GM23338 (cell line): Measurements from ENCODE around the gene PPP1R14B. TPM values are rescaled to one million over a fixed set of nuclear protein-coding genes. Genes with fewer than 3 reads are reported as not detected.

ENCODE experiments used
- ATAC-seq: fragments of 200-7000 bp; cut with Tn5 transposase; 3 replicates; pipeline ENCODE4 v1.9.1; 2020
- DNase-seq: peaks from one replicate; pipeline ENCODE4 v3.0.0-alpha.2; 2015; ENCODE audit warnings: low spot score
- H2AFZ ChIP-seq: fragments of 200-600 bp; sonication (generic); 2 replicates; pipeline ENCODE4 v1.8.0; 2016; ENCODE audit warnings: antibody characterized with exemption, mild to moderate bottlenecking, moderate library complexity
- H3F3A ChIP-seq: fragments of 200-600 bp; sonication (generic); replicated peaks from 2 replicates; pipeline ENCODE4 v1.8.0; 2017; ENCODE audit warnings: antibody characterized with exemption, mixed run types, low read depth
- H3K27ac ChIP-seq: fragments of 200-600 bp; sonication (generic); 2 replicates; pipeline ENCODE4 v1.6.1; 2016; ENCODE audit warnings: low read depth
- H3K27me3 ChIP-seq: fragments of 200-600 bp; sonication (generic); 2 replicates; pipeline ENCODE4 v1.8.0; 2016; ENCODE audit warnings: mild to moderate bottlenecking, mixed run types, moderate library complexity; ENCODE audit not compliant: insufficient read depth
- H3K36me3 ChIP-seq: fragments of 200-600 bp; sonication (generic); 2 replicates; pipeline ENCODE4 v1.8.0; 2016; ENCODE audit warnings: mild to moderate bottlenecking; ENCODE audit not compliant: insufficient read depth
- H3K4me1 ChIP-seq: fragments of 200-600 bp; sonication (generic); 2 replicates; pipeline ENCODE4 v1.8.0; 2016; ENCODE audit warnings: mild to moderate bottlenecking, moderate library complexity; ENCODE audit not compliant: insufficient read depth
- H3K4me2 ChIP-seq: fragments of 200-600 bp; sonication (generic); 2 replicates; pipeline ENCODE4 v1.7.1; 2017; ENCODE audit warnings: mixed run types
- H3K4me3 ChIP-seq: fragments of 200-600 bp; sonication (generic); 2 replicates; pipeline ENCODE4 v1.6.1; 2016; ENCODE audit warnings: mixed run types
- H3K79me2 ChIP-seq: fragments of 200-600 bp; sonication (generic); replicated peaks from 2 replicates; pipeline ENCODE4 v1.8.0; 2017; ENCODE audit warnings: mild to moderate bottlenecking; ENCODE audit not compliant: insufficient read depth
- H3K9me2 ChIP-seq: fragments of 200-600 bp; sonication (generic); 2 replicates; pipeline ENCODE4 v1.8.0; 2017; ENCODE audit not compliant: insufficient read depth
- H4K20me1 ChIP-seq: fragments of 200-600 bp; sonication (generic); replicated peaks from 2 replicates; pipeline ENCODE4 v1.8.0; 2017; ENCODE audit warnings: mild to moderate bottlenecking; ENCODE audit not compliant: insufficient read depth
- H3K27ac Mint-ChIP-seq: 2 replicates; pipeline ENCODE4 v1.8.0; 2020; ENCODE audit warnings: inconsistent platforms, mild to moderate bottlenecking, moderate library complexity, mixed read lengths
- H3K27me3 Mint-ChIP-seq: 3 replicates; pipeline ENCODE4 v1.8.0; 2022; ENCODE audit warnings: low read depth, mild to moderate bottlenecking, moderate library complexity, mixed read lengths, inconsistent platforms; ENCODE audit not compliant: insufficient read depth, poor library complexity
- H3K36me3 Mint-ChIP-seq: 3 replicates; pipeline ENCODE4 v1.8.0; 2021; ENCODE audit warnings: low read depth, mild to moderate bottlenecking, inconsistent platforms, moderate library complexity, mixed read lengths
- H3K4me1 Mint-ChIP-seq: 3 replicates; pipeline ENCODE4 v1.8.0; 2020; ENCODE audit warnings: mild to moderate bottlenecking, inconsistent platforms, mixed read lengths
- H3K4me3 Mint-ChIP-seq: 3 replicates; pipeline ENCODE4 v1.8.0; 2021; ENCODE audit warnings: moderate library complexity, mild to moderate bottlenecking, inconsistent platforms, mixed read lengths
- H3K9me3 Mint-ChIP-seq: 3 replicates; pipeline ENCODE4 v1.8.0; 2020; ENCODE audit warnings: moderate library complexity, mild to moderate bottlenecking, inconsistent platforms, mixed read lengths
- CREB1 ChIP-seq: fragments of 250-450 bp; sonication (Bioruptor Pico); IDR thresholded peaks from 2 replicates; pipeline ENCODE4 v1.5.0; 2020; ENCODE audit warnings: low read depth, mild to moderate bottlenecking, moderate library complexity
- CTCF ChIP-seq, 2 experiments: fragments of 200-600 bp in 1 of 2; sonication (generic) in 1 of 2; conservative IDR thresholded peaks; 2 replicates each; pipeline versions ENCODE4 v1.5.1 to v1.6.1; 2016 to 2017; ENCODE audit warnings: antibody characterized with exemption in 2 of 2, low read depth in 2 of 2, mild to moderate bottlenecking in 2 of 2, moderate library complexity in 1 of 2
- ETS1 ChIP-seq: IDR thresholded peaks from 2 replicates; pipeline ENCODE4 v1.6.1; 2016; ENCODE audit warnings: antibody characterized with exemption
- EZH2phosphoT487 ChIP-seq: fragments of 200-600 bp; sonication (generic); IDR thresholded peaks from one replicate; pipeline ENCODE4 v1.8.1; 2018; ENCODE audit warnings: antibody characterized with exemption; ENCODE audit not compliant: unreplicated experiment
- JUNB ChIP-seq: IDR thresholded peaks from one replicate; pipeline ENCODE4 v1.6.1; 2016; ENCODE audit warnings: antibody characterized with exemption; ENCODE audit not compliant: unreplicated experiment
- NANOG ChIP-seq: IDR thresholded peaks from 2 replicates; pipeline ENCODE4 v1.6.1; 2016; ENCODE audit warnings: antibody characterized with exemption, borderline replicate concordance
- POLR2AphosphoS5 ChIP-seq: IDR thresholded peaks from 2 replicates; pipeline ENCODE4 v1.6.1; 2016; ENCODE audit warnings: antibody characterized with exemption, low read depth
- REST ChIP-seq: IDR thresholded peaks from one replicate; pipeline ENCODE4 v1.6.1; 2018; ENCODE audit warnings: antibody characterized with exemption; ENCODE audit not compliant: unreplicated experiment
- STAT1 ChIP-seq: IDR thresholded peaks from one replicate; pipeline ENCODE4 v1.6.1; 2016; ENCODE audit warnings: antibody characterized with exemption; ENCODE audit not compliant: unreplicated experiment
- ZNF114 ChIP-seq: fragments of 250-450 bp; sonication (Bioruptor Pico); IDR thresholded peaks from 2 replicates; pipeline ENCODE4 v1.5.0; 2020; ENCODE audit warnings: mild to moderate bottlenecking, moderate library complexity
- polyA plus RNA-seq: library from polyadenylated mRNA; unstranded; fragments of >200 nt; fragmentation: Nextera tagmentation; extraction: Ambion mirVana; gene quantifications from 2 replicates; pipeline ENCODE4 v1.2.1, GENCODE V29; 2016
- total RNA-seq: library from RNA; depleted of rRNA; stranded (reverse); fragments of >200 nt; shearing (Covaris generic); gene quantifications from 2 replicates; pipeline ENCODE4 v1.2.3, GENCODE V29; 2014

The PPP1R14B gene
- total and polyA plus RNA-seq, 2 experiments from 2014 or later = 250 to 315 TPM

- TF ChIP-seq CTCF (conservative IDR thresholded peaks at IDR 0.05; ENCODE audit: low read depth in 2 of 2) (no peak), STAT1 (no peak), ZNF114 (CRISPR knock-in tag) (no peak)
Observed at GRCh38 chr11:64264371-64264852, 17.7 kb upstream of the PPP1R14B start (continued).

- 0 out of 2 replicates have a peak, but pooled peaks cover 4% of the 10 kb centered on the region for H4K20me1 ChIP-seq
- peaks cover 6% of the 10 kb centered on the region for H3K36me3 ChIP-seq
- 0 out of 2 replicates have a peak overlapping the region, but pooled peaks have one; percentile 32 for H3K27ac ChIP-seq
- H3K9me3 Mint-ChIP-seq = no peaks in the 10 kb centered on the region; the same call in 2 of the 3 replicates
- H3K27me3 ChIP-seq = no peaks in the 10 kb centered on the region
- no peak overlapping the region for H3K27ac Mint-ChIP-seq
- H3K4me3 Mint-ChIP-seq = no peak overlapping the region
- ATAC-seq (no peak), DNase-seq (no peak)
- 0 out of 2 replicates have a peak, but pooled peaks cover 8% of the 10 kb centered on the region for H3K4me1 ChIP-seq
- no peak overlapping the region for H3K4me2 ChIP-seq
- no peak overlapping the region for H2AFZ ChIP-seq
- H3K79me2 ChIP-seq = no peaks in the 10 kb centered on the region
- H3K27me3 Mint-ChIP-seq = peaks cover 10% of the 10 kb centered on the region
- peaks cover 17% of the 10 kb centered on the region for H3K4me1 Mint-ChIP-seq
- no peak overlapping the region for H3K4me3 ChIP-seq
- peaks cover 12% of the 10 kb centered on the region; the same call in 1 of the 2 replicates for H3F3A ChIP-seq
- peaks cover 72% of the 10 kb centered on the region for H3K36me3 Mint-ChIP-seq
- H3K9me2 ChIP-seq = no peaks in the 10 kb centered on the region
- no peak for TF ChIP-seq POLR2AphosphoS5
- TF ChIP-seq ETS1 = no peak
- no peak for TF ChIP-seq REST
- TF ChIP-seq CREB1 (CRISPR knock-in tag) = no peak
- no peak for TF ChIP-seq JUNB
- TF ChIP-seq EZH2phosphoT487 = no peak
- no peak for TF ChIP-seq CTCF (conservative IDR thresholded peaks at IDR 0.05; ENCODE audit: low read depth in 2 of 2)
- no peak for TF ChIP-seq ZNF114 (CRISPR knock-in tag)
- TF ChIP-seq STAT1 = no peak
- no peak for TF ChIP-seq NANOG
Observed at GRCh38 chr11:64263947-64264317, 17.2 kb upstream of the PPP1R14B start.
